Measurements from ENCODE around the gene PRRX2. TPM values are rescaled to one million over a fixed set of nuclear protein-coding genes. Genes with fewer than 3 reads are reported as not detected.

PRRX2 gene
- total RNA-seq, 1 experiment from 2014 or later, result 10.7 TPM

DNA sequence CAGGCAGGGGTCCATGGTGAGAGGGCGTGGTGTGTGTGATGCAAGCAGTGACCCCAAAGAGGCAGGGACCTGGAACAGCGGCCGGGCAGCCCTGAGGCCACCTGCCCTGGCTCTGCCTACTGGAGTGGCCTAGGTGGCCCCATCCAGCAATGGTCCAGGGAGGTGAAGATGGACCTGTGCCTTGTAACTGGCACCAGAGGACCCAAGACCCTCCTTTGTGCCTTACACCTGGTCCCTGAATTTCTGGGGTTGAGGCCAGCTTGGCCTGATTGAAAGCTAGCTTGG lies 44.7 kb downstream of the PRRX2 start:
- ATAC-seq (no peak), DNase-seq (ENCODE audit: low spot score) (no peak)
- H3K27me3 Mint-ChIP-seq (ENCODE audit: low read depth), result no peaks in the 10 kb centered on the region
- H3K36me3 Mint-ChIP-seq, result no peaks in the 10 kb centered on the region
- H3K27ac Mint-ChIP-seq, result no peak overlapping the region
- TF ChIP-seq, protein P1, sequence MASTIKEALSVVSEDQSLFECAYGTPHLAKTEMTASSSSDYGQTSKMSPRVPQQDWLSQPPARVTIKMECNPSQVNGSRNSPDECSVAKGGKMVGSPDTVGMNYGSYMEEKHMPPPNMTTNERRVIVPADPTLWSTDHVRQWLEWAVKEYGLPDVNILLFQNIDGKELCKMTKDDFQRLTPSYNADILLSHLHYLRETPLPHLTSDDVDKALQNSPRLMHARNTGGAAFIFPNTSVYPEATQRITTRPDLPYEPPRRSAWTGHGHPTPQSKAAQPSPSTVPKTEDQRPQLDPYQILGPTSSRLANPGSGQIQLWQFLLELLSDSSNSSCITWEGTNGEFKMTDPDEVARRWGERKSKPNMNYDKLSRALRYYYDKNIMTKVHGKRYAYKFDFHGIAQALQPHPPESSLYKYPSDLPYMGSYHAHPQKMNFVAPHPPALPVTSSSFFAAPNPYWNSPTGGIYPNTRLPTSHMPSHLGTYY (CRISPR knock-in tag; IDR thresholded peaks at IDR 0.05), result no peak
- TF ChIP-seq, protein P2, sequence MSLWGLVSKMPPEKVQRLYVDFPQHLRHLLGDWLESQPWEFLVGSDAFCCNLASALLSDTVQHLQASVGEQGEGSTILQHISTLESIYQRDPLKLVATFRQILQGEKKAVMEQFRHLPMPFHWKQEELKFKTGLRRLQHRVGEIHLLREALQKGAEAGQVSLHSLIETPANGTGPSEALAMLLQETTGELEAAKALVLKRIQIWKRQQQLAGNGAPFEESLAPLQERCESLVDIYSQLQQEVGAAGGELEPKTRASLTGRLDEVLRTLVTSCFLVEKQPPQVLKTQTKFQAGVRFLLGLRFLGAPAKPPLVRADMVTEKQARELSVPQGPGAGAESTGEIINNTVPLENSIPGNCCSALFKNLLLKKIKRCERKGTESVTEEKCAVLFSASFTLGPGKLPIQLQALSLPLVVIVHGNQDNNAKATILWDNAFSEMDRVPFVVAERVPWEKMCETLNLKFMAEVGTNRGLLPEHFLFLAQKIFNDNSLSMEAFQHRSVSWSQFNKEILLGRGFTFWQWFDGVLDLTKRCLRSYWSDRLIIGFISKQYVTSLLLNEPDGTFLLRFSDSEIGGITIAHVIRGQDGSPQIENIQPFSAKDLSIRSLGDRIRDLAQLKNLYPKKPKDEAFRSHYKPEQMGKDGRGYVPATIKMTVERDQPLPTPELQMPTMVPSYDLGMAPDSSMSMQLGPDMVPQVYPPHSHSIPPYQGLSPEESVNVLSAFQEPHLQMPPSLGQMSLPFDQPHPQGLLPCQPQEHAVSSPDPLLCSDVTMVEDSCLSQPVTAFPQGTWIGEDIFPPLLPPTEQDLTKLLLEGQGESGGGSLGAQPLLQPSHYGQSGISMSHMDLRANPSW (CRISPR knock-in tag; conservative IDR thresholded peaks at IDR 0.05; ENCODE audit: low read depth), result no peak
- TF ChIP-seq, protein P3, sequence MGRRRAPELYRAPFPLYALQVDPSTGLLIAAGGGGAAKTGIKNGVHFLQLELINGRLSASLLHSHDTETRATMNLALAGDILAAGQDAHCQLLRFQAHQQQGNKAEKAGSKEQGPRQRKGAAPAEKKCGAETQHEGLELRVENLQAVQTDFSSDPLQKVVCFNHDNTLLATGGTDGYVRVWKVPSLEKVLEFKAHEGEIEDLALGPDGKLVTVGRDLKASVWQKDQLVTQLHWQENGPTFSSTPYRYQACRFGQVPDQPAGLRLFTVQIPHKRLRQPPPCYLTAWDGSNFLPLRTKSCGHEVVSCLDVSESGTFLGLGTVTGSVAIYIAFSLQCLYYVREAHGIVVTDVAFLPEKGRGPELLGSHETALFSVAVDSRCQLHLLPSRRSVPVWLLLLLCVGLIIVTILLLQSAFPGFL (CRISPR knock-in tag; IDR thresholded peaks at IDR 0.05; ENCODE audit: borderline replicate concordance), result no peak
- TF ChIP-seq JUN (CRISPR knock-in tag; IDR thresholded peaks at IDR 0.05) (no peak), OVOL2 (CRISPR knock-in tag; IDR thresholded peaks at IDR 0.05; ENCODE audit: borderline replicate concordance) (no peak), TEAD1 (CRISPR knock-in tag; IDR thresholded peaks at IDR 0.05) (no peak), NFYB (CRISPR knock-in tag; conservative IDR thresholded peaks at IDR 0.05; ENCODE audit: low read depth) (no peak), GRHL2 (CRISPR knock-in tag; IDR thresholded peaks at IDR 0.05; ENCODE audit: insufficient replicate concordance, severe bottlenecking) (no peak), RELA (CRISPR knock-in tag; IDR thresholded peaks at IDR 0.05; ENCODE audit: borderline replicate concordance) (no peak), ZNF317 (CRISPR knock-in tag; IDR thresholded peaks at IDR 0.05; ENCODE audit: borderline replicate concordance, low read depth) (no peak), GTF2I (CRISPR knock-in tag; conservative IDR thresholded peaks at IDR 0.05) (no peak), ZNF232 (CRISPR knock-in tag; IDR thresholded peaks at IDR 0.05) (no peak)
- TF ChIP-seq, protein P4, sequence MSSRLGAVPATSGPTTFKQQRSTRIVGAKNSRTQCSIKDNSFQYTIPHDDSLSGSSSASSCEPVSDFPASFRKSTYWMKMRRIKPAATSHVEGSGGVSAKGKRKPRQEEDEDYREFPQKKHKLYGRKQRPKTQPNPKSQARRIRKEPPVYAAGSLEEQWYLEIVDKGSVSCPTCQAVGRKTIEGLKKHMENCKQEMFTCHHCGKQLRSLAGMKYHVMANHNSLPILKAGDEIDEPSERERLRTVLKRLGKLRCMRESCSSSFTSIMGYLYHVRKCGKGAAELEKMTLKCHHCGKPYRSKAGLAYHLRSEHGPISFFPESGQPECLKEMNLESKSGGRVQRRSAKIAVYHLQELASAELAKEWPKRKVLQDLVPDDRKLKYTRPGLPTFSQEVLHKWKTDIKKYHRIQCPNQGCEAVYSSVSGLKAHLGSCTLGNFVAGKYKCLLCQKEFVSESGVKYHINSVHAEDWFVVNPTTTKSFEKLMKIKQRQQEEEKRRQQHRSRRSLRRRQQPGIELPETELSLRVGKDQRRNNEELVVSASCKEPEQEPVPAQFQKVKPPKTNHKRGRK (CRISPR knock-in tag; IDR thresholded peaks at IDR 0.05; ENCODE audit: borderline replicate concordance), result no peak
- TF ChIP-seq, protein P5, sequence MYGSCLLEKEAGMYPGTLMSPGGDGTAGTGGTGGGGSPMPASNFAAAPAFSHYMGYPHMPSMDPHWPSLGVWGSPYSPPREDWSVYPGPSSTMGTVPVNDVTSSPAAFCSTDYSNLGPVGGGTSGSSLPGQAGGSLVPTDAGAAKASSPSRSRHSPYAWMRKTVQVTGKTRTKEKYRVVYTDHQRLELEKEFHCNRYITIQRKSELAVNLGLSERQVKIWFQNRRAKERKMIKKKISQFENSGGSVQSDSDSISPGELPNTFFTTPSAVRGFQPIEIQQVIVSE (CRISPR knock-in tag; IDR thresholded peaks at IDR 0.05; ENCODE audit: borderline replicate concordance), result no peak
- TF ChIP-seq, protein P6, sequence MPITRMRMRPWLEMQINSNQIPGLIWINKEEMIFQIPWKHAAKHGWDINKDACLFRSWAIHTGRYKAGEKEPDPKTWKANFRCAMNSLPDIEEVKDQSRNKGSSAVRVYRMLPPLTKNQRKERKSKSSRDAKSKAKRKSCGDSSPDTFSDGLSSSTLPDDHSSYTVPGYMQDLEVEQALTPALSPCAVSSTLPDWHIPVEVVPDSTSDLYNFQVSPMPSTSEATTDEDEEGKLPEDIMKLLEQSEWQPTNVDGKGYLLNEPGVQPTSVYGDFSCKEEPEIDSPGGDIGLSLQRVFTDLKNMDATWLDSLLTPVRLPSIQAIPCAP (CRISPR knock-in tag; IDR thresholded peaks at IDR 0.05), result no peak
- TF ChIP-seq, protein P7, sequence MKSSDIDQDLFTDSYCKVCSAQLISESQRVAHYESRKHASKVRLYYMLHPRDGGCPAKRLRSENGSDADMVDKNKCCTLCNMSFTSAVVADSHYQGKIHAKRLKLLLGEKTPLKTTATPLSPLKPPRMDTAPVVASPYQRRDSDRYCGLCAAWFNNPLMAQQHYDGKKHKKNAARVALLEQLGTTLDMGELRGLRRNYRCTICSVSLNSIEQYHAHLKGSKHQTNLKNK (CRISPR knock-in tag; IDR thresholded peaks at IDR 0.05), result no peak
- CTCF ChIA-PET, result interaction anchor here (1.0 to 2.4 kb wide), 2 partner anchors 11 to 17 kb away, joined by 6 to 12 read pairs; no protein-coding TSS in a partner anchor
- H3K4me3 Mint-ChIP-seq, result no peak overlapping the region
- POLR2A ChIA-PET, result no interaction called here
- no peaks in the 10 kb centered on the region for H3K9me3 Mint-ChIP-seq
- peaks cover 12% of the 10 kb centered on the region for H3K4me1 Mint-ChIP-seq

All from WTC11 (cell line).